Body of pancreas (tissue), 4 donors: ENCODE measurements around the gene CCN6. TPM values are rescaled to one million over a fixed set of nuclear protein-coding genes. Genes with fewer than 3 reads are reported as not detected.

ENCODE experiments used
- ATAC-seq: fragments of 150-250 bp; one replicate; pipeline ENCODE4 v1.9.1; 2016
- DNase-seq, 4 donors: peaks; one replicate each; pipeline ENCODE4 v3.0.0-alpha.2; 2019
- H3K27ac ChIP-seq, 4 donors: fragments of 200-600 bp; sonication (generic); 1 replicate in 3 of 4; 2 replicates in 1 of 4; pipeline versions ENCODE4 v1.5.1 to v1.6.1; 2016 to 2019; ENCODE audit warnings: mild to moderate bottlenecking in 1 of 4, mixed read lengths in 1 of 4, moderate library complexity in 1 of 4
- H3K27me3 ChIP-seq, 2 donors: fragments of 200-600 bp; sonication (generic); one replicate each; pipeline ENCODE4 v1.6.0; 2016; ENCODE audit warnings: mild to moderate bottlenecking in 1 of 2
- H3K36me3 ChIP-seq, 2 donors: fragments of 200-600 bp; sonication (generic); replicated peaks in 1 of 2; 2 replicates each; pipeline ENCODE4 v1.5.1; 2016; ENCODE audit warnings: low read depth in 2 of 2; ENCODE audit not compliant: insufficient read depth in 1 of 2
- H3K4me1 ChIP-seq: fragments of 200-600 bp; sonication (generic); one replicate; pipeline ENCODE4 v1.6.0; 2016
- H3K4me3 ChIP-seq, 2 donors: fragments of 200-600 bp; sonication (generic); 1 replicate in 1 of 2; 2 replicates in 1 of 2; pipeline ENCODE4 v1.5.1; 2016 to 2019
- H3K9me3 ChIP-seq, 3 donors: fragments of 200-600 bp; sonication (generic); 1 replicate in 2 of 3; 2 replicates in 1 of 3; pipeline ENCODE4 v1.5.1; 2016
- POLR2A ChIP-seq, 3 donors: fragments of 450-650 bp; IDR thresholded peaks; one replicate each; pipeline ENCODE4 v1.6.1; 2016; ENCODE audit warnings: antibody characterized with exemption in 3 of 3, mild to moderate bottlenecking in 2 of 3
- WGBS, 2 donors: methylation state at CpG; one replicate each; pipeline ENCODE4 v1.1.5; 2017; 5-methylcytosine and 5-hydroxymethylcytosine counted together
- intact Hi-C: fragments of 100-400 bp; cut with DNase I; formaldehyde crosslinking; loops from one replicate; pipeline ENCODE4 v1.15.1; 2023
- total RNA-seq, 2 donors: library from RNA; depleted of rRNA; stranded (reverse); fragments of >200 nt; gene quantifications; one replicate each; pipeline ENCODE4 v1.1.0, GENCODE V29; 2016
- TF ChIP-seq, protein P1 (sequence below), 7 experiments: fragments of 450-650 bp in 4 of 7; fragments of 200-600 bp in 3 of 7; sonication (generic) in 3 of 7; IDR thresholded peaks; one replicate each; pipeline ENCODE4 v1.5.1; 2016 to 2019; ENCODE audit warnings: antibody characterized with exemption in 7 of 7

Gene CCN6
- total RNA-seq, 2 donors from 2014 or later, result not detected

GRCh38 chr6:112019589-112019988, 34.3 kb upstream of the CCN6 start:
- no peak overlapping the region for H3K27ac ChIP-seq
- 94 to 100% methylated on average over 1 of the region's 1 CpG for WGBS, 2 donors

GRCh38 chr6:112021691-112022310, 32.1 kb upstream of the CCN6 start:
- WGBS, 2 donors, result 42 to 45% methylated on average over 6 of the region's 6 CpGs
- no peak for ATAC-seq
- H3K4me3 ChIP-seq, result no peak overlapping the region
- no peaks in the 10 kb centered on the region for H3K9me3 ChIP-seq
- DNase-seq, result no peak
- intact Hi-C loops, result no loop called here
- peaks cover 26% of the 10 kb centered on the region for H3K4me1 ChIP-seq
- no peaks in the 10 kb centered on the region for H3K27me3 ChIP-seq
- TF ChIP-seq, protein P1, sequence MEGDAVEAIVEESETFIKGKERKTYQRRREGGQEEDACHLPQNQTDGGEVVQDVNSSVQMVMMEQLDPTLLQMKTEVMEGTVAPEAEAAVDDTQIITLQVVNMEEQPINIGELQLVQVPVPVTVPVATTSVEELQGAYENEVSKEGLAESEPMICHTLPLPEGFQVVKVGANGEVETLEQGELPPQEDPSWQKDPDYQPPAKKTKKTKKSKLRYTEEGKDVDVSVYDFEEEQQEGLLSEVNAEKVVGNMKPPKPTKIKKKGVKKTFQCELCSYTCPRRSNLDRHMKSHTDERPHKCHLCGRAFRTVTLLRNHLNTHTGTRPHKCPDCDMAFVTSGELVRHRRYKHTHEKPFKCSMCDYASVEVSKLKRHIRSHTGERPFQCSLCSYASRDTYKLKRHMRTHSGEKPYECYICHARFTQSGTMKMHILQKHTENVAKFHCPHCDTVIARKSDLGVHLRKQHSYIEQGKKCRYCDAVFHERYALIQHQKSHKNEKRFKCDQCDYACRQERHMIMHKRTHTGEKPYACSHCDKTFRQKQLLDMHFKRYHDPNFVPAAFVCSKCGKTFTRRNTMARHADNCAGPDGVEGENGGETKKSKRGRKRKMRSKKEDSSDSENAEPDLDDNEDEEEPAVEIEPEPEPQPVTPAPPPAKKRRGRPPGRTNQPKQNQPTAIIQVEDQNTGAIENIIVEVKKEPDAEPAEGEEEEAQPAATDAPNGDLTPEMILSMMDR (IDR thresholded peaks at IDR 0.05), result no peak
- no peak for TF ChIP-seq POLR2A (IDR thresholded peaks at IDR 0.05)
- no peaks in the 10 kb centered on the region for H3K36me3 ChIP-seq
- no peak overlapping the region for H3K27ac ChIP-seq

More at GRCh38 chr6:112019589-112019988, 34.3 kb upstream of the CCN6 start:
- Histone ChIP-seq H3K4me3 (no peak overlapping the region), H3K27me3 (no peaks in the 10 kb centered on the region), H3K4me1 (peaks cover 26% of the 10 kb centered on the region), H3K9me3 (no peaks in the 10 kb centered on the region), H3K36me3 (no peaks in the 10 kb centered on the region)
- intact Hi-C loops, result no loop called here
- no peak for DNase-seq
- ATAC-seq, result no peak
- no peak for TF ChIP-seq POLR2A (IDR thresholded peaks at IDR 0.05)
- TF ChIP-seq, protein P1 (IDR thresholded peaks at IDR 0.05), result no peak

DNA sequence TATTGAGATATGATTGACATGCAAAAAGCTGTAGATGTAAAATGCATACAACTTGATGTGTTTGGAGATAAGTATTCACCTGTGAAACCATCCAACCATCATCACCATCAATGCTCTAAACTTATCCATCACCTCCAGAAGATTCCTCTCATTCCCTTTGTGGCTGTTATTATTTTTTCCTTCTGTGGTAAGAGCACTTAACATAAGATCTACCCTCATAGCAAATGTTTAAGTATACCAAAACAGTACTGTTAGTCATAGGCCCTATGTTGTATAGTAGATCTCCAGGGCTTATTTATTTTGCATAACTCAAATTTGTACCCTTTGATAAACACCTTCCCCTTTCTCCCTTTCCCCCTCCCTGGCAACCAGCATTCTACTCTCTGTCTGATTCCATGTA, 31.2 kb upstream of the CCN6 start:
- Histone ChIP-seq H3K4me3 (no peak overlapping the region), H3K9me3 (no peaks in the 10 kb centered on the region), H3K27me3 (no peaks in the 10 kb centered on the region), H3K27ac (no peak overlapping the region), H3K4me1 (peaks cover 26% of the 10 kb centered on the region), H3K36me3 (no peaks in the 10 kb centered on the region)
- intact Hi-C loops, result no loop called here
- no peak for TF ChIP-seq POLR2A (IDR thresholded peaks at IDR 0.05)
- TF ChIP-seq, protein P1 (IDR thresholded peaks at IDR 0.05), result no peak
- DNase-seq (no peak), ATAC-seq (no peak)

DNA sequence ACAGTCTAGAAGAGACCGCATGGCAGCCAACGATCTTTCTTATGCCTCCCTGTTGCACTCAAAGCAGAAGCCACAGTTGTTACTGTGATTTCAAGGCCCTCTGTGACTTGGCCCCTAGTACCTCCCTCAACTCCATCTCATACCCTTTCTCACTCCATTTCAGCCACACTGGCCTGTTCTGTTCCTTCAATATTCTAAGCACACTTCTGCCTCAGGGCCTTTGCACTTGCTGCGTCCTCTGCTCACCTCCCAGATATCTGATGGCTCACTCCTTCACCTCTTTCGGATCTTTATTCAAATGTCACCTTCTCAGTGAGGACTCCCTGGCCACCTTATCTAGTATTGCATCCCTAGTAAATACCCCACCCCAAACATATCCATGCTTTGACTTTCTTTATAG, 29.4 kb upstream of the CCN6 start:
- no peak overlapping the region for H3K27ac ChIP-seq
- no peaks in the 10 kb centered on the region for H3K27me3 ChIP-seq
- ATAC-seq (no peak), DNase-seq (no peak)
- intact Hi-C loops, result no loop called here
- TF ChIP-seq, protein P1 (IDR thresholded peaks at IDR 0.05), result no peak
- no peak for TF ChIP-seq POLR2A (IDR thresholded peaks at IDR 0.05)
- no peaks in the 10 kb centered on the region for H3K9me3 ChIP-seq
- H3K4me3 ChIP-seq, result no peak overlapping the region
- no peaks in the 10 kb centered on the region for H3K36me3 ChIP-seq
- 89 to 93% methylated on average over 4 of the region's 4 CpGs for WGBS, 2 donors
- H3K4me1 ChIP-seq, result peaks cover 8% of the 10 kb centered on the region

GRCh38 chr6:112026933-112027332, 27.0 kb upstream of the CCN6 start:
- no peaks in the 10 kb centered on the region for H3K36me3 ChIP-seq
- H3K4me1 ChIP-seq, result peaks cover 6% of the 10 kb centered on the region
- intact Hi-C loops, result no loop called here
- H3K27ac ChIP-seq, result no peak overlapping the region
- DNase-seq, result no peak
- H3K4me3 ChIP-seq, result no peak overlapping the region
- no peaks in the 10 kb centered on the region for H3K27me3 ChIP-seq
- TF ChIP-seq, protein P1 (IDR thresholded peaks at IDR 0.05), result no peak
- TF ChIP-seq POLR2A (IDR thresholded peaks at IDR 0.05), result no peak
- WGBS, 2 donors, result 81 to 93% methylated on average over 4 of the region's 4 CpGs
- ATAC-seq, result no peak
- no peaks in the 10 kb centered on the region for H3K9me3 ChIP-seq
